BE2C (cell line): ENCODE data around the gene HSD17B12.

Experiments used
- DNase-seq: peaks from one replicate; pipeline ENCODE4 v3.0.0-alpha.2; 2020
- H3K27me3 ChIP-seq: fragments of 250-450 bp; sonication (Bioruptor Pico); 2 replicates; pipeline ENCODE4 v1.5.1; 2020; ENCODE audit warnings: mild to moderate bottlenecking
- H3K36me3 ChIP-seq: fragments of 250-450 bp; sonication (Bioruptor Pico); 2 replicates; pipeline ENCODE4 v1.5.1; 2020; ENCODE audit warnings: mild to moderate bottlenecking
- H3K4me1 ChIP-seq: fragments of 250-450 bp; sonication (Bioruptor Pico); 2 replicates; pipeline ENCODE4 v1.5.1; 2020
- H3K4me3 ChIP-seq: 2 replicates; pipeline ENCODE4 v1.5.1; 2011; ENCODE audit warnings: low read depth, low read length
- H3K9me3 ChIP-seq: fragments of 250-450 bp; sonication (Bioruptor Pico); 2 replicates; pipeline ENCODE4 v1.5.1; 2020
- CTCF ChIP-seq: IDR thresholded peaks from 2 replicates; pipeline ENCODE4 v1.5.1; 2012; ENCODE audit warnings: mild to moderate bottlenecking, low read depth, low read length

The HSD17B12 gene

DNA sequence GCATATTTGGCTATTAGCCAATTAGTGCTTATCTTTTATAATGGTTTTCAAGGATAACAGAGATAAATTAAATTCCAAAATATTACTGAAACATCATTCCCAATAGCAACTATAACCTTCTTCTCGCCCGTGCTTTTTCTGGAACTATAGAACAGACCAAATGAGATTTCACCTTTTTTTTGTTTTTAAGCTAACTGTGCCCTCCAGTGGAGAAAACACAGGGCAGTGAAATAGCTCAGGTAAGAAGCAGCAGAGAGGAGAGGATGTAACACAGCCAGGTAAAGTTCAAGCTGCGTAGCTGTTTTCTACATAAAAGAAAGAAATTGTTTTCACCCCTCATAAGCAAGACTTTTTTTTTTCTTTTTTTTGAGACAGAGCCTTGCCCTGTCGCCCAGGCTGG lies 28.2 kb downstream of the HSD17B12 start:
- TF ChIP-seq CTCF, result peak; percentile 51
- no peaks in the 10 kb centered on the region for H3K4me1 ChIP-seq
- H3K36me3 ChIP-seq, result no peaks in the 10 kb centered on the region
- no peak for DNase-seq
- H3K27me3 ChIP-seq, result no peaks in the 10 kb centered on the region
- no peak overlapping the region for H3K4me3 ChIP-seq
- no peaks in the 10 kb centered on the region for H3K9me3 ChIP-seq

GRCh38 chr11:43709689-43710088 lies 29.2 kb downstream of the HSD17B12 start:
- Histone ChIP-seq H3K4me3 (no peak overlapping the region), H3K4me1 (no peaks in the 10 kb centered on the region), H3K36me3 (no peaks in the 10 kb centered on the region), H3K9me3 (no peaks in the 10 kb centered on the region), H3K27me3 (no peaks in the 10 kb centered on the region)
- no peak for TF ChIP-seq CTCF
- DNase-seq, result no peak

GRCh38 chr11:43712676-43713075 lies 32.1 kb downstream of the HSD17B12 start:
- Histone ChIP-seq H3K4me3 (no peak overlapping the region), H3K9me3 (no peaks in the 10 kb centered on the region), H3K4me1 (no peaks in the 10 kb centered on the region), H3K36me3 (no peaks in the 10 kb centered on the region), H3K27me3 (no peaks in the 10 kb centered on the region)
- no peak for DNase-seq
- TF ChIP-seq CTCF, result no peak

DNA sequence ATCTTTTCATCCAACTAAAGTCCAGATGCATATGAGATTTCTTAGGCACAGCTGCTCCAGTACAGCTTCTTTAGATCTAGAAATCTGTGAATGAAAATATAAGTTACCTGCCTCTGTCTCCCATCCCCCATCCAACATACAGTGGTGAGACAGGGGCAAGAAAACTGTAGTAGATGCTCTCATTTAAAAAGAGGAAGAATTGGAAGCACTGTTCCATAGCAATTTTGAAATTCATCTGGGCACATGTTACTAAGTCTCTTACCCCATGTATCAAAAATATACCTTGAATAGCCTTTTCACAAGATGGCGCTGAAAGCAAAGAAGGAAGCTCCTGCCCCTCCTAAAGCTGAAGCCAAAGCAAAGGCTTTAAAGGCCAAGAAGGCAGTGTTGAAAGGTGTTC lies 37.8 kb downstream of the HSD17B12 start:
- Histone ChIP-seq H3K9me3 (no peaks in the 10 kb centered on the region), H3K36me3 (no peaks in the 10 kb centered on the region), H3K27me3 (no peaks in the 10 kb centered on the region), H3K4me3 (no peak overlapping the region), H3K4me1 (no peaks in the 10 kb centered on the region)
- DNase-seq, result no peak
- no peak for TF ChIP-seq CTCF

GRCh38 chr11:43723617-43724016 lies 43.1 kb downstream of the HSD17B12 start:
- no peak for TF ChIP-seq CTCF
- Histone ChIP-seq H3K27me3 (no peaks in the 10 kb centered on the region), H3K9me3 (no peaks in the 10 kb centered on the region), H3K4me1 (no peaks in the 10 kb centered on the region), H3K36me3 (no peaks in the 10 kb centered on the region), H3K4me3 (no peak overlapping the region)
- DNase-seq, result no peak

DNA sequence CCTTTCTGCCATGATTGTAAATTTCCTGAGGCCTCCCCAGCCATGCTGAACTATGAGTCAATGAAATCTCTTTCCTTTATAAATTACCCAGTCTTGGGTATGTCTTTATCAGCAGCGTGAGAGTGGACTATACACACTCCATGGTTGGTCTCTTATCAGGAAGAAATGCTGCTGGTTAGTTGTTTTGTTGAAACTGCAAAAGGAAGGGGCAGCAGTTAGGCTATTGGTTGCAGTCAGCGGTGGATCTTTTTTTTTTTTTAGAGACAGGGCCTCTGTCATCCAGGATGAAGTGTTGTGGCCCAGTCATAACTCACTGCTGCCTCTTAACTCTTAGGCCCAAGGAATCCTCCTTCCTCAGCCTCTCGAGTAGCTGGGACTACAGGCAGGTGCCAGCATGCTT lies 51.7 kb downstream of the HSD17B12 start:
- H3K27me3 ChIP-seq, result no peaks in the 10 kb centered on the region
- H3K36me3 ChIP-seq, result no peaks in the 10 kb centered on the region
- H3K4me3 ChIP-seq, result no peak overlapping the region
- no peak for TF ChIP-seq CTCF
- H3K4me1 ChIP-seq, result no peaks in the 10 kb centered on the region
- no peaks in the 10 kb centered on the region for H3K9me3 ChIP-seq
- DNase-seq, result no peak
